HepG2 (cell line): Measurements from ENCODE around the gene ARFGEF2. TPM values are rescaled to one million over a fixed set of nuclear protein-coding genes. Genes with fewer than 3 reads are reported as not detected.

Experiments
- JARID2 ChIP-seq: sonication (generic); formaldehyde crosslinking; IDR thresholded peaks from 2 replicates; pipeline ENCODE4 v1.8.1; 2023; ENCODE audit warnings: missing genetic modification reagents, inconsistent platforms; ENCODE audit not compliant: insufficient replicate concordance
- MAFG ChIP-seq: sonication (generic); formaldehyde crosslinking; IDR thresholded peaks from 2 replicates; pipeline ENCODE4 v1.5.1; 2020; ENCODE audit warnings: mild to moderate bottlenecking, missing genetic modification reagents
- MATR3 ChIP-seq: sonication (generic); formaldehyde crosslinking; IDR thresholded peaks from 2 replicates; pipeline ENCODE4 v1.4.0; 2020; ENCODE audit warnings: missing genetic modification reagents
- NCOA5 ChIP-seq: sonication (generic); formaldehyde crosslinking; IDR thresholded peaks from 2 replicates; pipeline ENCODE4 v1.4.0; 2020; ENCODE audit warnings: missing genetic modification reagents
- SP2 ChIP-seq: sonication (generic); formaldehyde crosslinking; IDR thresholded peaks from 2 replicates; pipeline ENCODE4 v1.5.1; 2020; ENCODE audit warnings: mild to moderate bottlenecking, missing genetic modification reagents
- ZNF589 ChIP-seq: sonication (generic); formaldehyde crosslinking; conservative IDR thresholded peaks from 2 replicates; pipeline ENCODE4 v1.8.0; 2022; ENCODE audit warnings: mild to moderate bottlenecking, moderate library complexity, missing genetic modification reagents
- polyA plus RNA-seq, 8 experiments: library from polyadenylated mRNA; depleted of rRNA in 3 of 8; stranded (reverse) in 7 of 8; unstranded in 1 of 8; fragments of >200 nt; fragmentation: Illumina TruSeq in 4 of 8; extraction: Trizol in 4 of 8; gene quantifications; 2 replicates each; pipeline versions ENCODE4 v1.2.1 to v1.2.3, GENCODE V29; 2011 to 2016; ENCODE audit warnings: low read depth in 4 of 8, missing spikeins in 1 of 8, mixed read lengths in 1 of 8; ENCODE audit not compliant: insufficient read depth in 1 of 8
- total RNA-seq, 5 experiments: library from RNA; depleted of rRNA; stranded (reverse); fragments of >200 nt; fragmentation: Illumina TruSeq; extraction: Trizol; gene quantifications; 2 replicates each; pipeline ENCODE4 v1.2.3, GENCODE V29; 2016; ENCODE audit warnings: low read depth in 1 of 5
- TF ChIP-seq, protein P1 (sequence below): IDR thresholded peaks from 2 replicates; pipeline ENCODE4 v1.6.1; 2016; ENCODE audit warnings: mild to moderate bottlenecking
- TF ChIP-seq, protein P2 (sequence below): sonication (generic); formaldehyde crosslinking; IDR thresholded peaks from 2 replicates; pipeline ENCODE4 v1.5.0; 2020; ENCODE audit warnings: missing genetic modification reagents, mild to moderate bottlenecking, borderline replicate concordance
- TF ChIP-seq, protein P3 (sequence below): sonication (generic); formaldehyde crosslinking; IDR thresholded peaks from 2 replicates; pipeline ENCODE4 v1.4.0; 2020; ENCODE audit warnings: missing genetic modification reagents
- TF ChIP-seq, protein P4 (sequence below): fragments of 450-650 bp; IDR thresholded peaks from 2 replicates; pipeline ENCODE4 v1.6.1; 2016

Gene ARFGEF2
- total and polyA plus RNA-seq, 2 of the 13 experiments (the other 11 are each of a cell fraction or from before 2014, with no cell fraction given): 44.0 to 60.8 TPM

DNA sequence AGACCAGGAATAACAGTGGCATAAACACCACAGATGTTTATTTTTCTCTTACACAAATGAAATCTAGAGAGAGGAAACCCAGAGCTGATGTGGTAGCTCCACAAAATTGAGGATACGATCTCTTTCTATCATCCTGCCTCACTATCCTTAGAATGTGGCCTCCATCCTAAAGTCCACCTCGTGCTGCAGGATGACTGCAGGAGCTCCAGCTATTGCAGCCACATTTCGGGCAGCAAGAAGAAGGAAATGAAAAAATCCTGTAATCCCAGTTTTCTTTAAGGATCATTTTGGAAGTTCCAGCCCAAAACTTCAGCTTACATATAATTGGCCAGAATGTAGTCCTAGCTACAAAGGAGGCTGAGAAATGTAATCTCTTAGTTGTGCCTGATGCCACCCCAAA is 41.2 kb upstream of the ARFGEF2 start (continued):
- TF ChIP-seq, protein P1, sequence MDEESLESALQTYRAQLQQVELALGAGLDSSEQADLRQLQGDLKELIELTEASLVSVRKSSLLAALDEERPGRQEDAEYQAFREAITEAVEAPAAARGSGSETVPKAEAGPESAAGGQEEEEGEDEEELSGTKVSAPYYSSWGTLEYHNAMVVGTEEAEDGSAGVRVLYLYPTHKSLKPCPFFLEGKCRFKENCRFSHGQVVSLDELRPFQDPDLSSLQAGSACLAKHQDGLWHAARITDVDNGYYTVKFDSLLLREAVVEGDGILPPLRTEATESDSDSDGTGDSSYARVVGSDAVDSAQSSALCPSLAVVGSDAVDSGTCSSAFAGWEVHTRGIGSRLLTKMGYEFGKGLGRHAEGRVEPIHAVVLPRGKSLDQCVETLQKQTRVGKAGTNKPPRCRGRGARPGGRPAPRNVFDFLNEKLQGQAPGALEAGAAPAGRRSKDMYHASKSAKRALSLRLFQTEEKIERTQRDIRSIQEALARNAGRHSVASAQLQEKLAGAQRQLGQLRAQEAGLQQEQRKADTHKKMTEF (CRISPR knock-in tag): no peak
- TF ChIP-seq JARID2 (CRISPR knock-in tag) (no peak), MATR3 (no peak), ZNF589 (CRISPR knock-in tag) (no peak), NCOA5 (no peak), SP2 (CRISPR knock-in tag) (no peak), MAFG (no peak)
- TF ChIP-seq, protein P2, sequence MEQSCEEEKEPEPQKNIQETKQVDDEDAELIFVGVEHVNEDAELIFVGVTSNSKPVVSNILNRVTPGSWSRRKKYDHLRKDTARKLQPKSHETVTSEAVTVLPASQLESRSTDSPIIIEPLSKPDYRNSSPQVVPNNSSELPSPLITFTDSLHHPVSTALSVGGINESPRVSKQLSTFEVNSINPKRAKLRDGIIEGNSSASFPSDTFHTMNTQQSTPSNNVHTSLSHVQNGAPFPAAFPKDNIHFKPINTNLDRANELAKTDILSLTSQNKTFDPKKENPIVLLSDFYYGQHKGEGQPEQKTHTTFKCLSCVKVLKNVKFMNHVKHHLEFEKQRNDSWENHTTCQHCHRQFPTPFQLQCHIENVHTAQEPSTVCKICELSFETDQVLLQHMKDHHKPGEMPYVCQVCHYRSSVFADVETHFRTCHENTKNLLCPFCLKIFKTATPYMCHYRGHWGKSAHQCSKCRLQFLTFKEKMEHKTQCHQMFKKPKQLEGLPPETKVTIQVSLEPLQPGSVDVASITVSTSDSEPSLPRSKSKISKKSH (CRISPR knock-in tag): no peak
- TF ChIP-seq, protein P3, sequence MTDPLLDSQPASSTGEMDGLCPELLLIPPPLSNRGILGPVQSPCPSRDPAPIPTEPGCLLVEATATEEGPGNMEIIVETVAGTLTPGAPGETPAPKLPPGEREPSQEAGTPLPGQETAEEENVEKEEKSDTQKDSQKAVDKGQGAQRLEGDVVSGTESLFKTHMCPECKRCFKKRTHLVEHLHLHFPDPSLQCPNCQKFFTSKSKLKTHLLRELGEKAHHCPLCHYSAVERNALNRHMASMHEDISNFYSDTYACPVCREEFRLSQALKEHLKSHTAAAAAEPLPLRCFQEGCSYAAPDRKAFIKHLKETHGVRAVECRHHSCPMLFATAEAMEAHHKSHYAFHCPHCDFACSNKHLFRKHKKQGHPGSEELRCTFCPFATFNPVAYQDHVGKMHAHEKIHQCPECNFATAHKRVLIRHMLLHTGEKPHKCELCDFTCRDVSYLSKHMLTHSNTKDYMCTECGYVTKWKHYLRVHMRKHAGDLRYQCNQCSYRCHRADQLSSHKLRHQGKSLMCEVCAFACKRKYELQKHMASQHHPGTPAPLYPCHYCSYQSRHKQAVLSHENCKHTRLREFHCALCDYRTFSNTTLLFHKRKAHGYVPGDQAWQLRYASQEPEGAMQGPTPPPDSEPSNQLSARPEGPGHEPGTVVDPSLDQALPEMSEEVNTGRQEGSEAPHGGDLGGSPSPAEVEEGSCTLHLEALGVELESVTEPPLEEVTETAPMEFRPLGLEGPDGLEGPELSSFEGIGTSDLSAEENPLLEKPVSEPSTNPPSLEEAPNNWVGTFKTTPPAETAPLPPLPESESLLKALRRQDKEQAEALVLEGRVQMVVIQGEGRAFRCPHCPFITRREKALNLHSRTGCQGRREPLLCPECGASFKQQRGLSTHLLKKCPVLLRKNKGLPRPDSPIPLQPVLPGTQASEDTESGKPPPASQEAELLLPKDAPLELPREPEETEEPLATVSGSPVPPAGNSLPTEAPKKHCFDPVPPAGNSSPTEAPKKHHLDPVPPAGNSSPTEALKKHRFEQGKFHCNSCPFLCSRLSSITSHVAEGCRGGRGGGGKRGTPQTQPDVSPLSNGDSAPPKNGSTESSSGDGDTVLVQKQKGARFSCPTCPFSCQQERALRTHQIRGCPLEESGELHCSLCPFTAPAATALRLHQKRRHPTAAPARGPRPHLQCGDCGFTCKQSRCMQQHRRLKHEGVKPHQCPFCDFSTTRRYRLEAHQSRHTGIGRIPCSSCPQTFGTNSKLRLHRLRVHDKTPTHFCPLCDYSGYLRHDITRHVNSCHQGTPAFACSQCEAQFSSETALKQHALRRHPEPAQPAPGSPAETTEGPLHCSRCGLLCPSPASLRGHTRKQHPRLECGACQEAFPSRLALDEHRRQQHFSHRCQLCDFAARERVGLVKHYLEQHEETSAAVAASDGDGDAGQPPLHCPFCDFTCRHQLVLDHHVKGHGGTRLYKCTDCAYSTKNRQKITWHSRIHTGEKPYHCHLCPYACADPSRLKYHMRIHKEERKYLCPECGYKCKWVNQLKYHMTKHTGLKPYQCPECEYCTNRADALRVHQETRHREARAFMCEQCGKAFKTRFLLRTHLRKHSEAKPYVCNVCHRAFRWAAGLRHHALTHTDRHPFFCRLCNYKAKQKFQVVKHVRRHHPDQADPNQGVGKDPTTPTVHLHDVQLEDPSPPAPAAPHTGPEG (CRISPR knock-in tag): no peak
- TF ChIP-seq, protein P4, sequence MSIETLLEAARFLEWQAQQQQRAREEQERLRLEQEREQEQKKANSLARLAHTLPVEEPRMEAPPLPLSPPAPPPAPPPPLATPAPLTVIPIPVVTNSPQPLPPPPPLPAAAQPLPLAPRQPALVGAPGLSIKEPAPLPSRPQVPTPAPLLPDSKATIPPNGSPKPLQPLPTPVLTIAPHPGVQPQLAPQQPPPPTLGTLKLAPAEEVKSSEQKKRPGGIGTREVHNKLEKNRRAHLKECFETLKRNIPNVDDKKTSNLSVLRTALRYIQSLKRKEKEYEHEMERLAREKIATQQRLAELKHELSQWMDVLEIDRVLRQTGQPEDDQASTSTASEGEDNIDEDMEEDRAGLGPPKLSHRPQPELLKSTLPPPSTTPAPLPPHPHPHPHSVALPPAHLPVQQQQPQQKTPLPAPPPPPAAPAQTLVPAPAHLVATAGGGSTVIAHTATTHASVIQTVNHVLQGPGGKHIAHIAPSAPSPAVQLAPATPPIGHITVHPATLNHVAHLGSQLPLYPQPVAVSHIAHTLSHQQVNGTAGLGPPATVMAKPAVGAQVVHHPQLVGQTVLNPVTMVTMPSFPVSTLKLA: no peak
